Mucosa of stomach (tissue), 1 donor: ENCODE results near the gene RAB39A.

Experiments
- H3K27me3 ChIP-seq: one replicate; pipeline ENCODE4 v1.7.0; 2013; ENCODE audit warnings: mild to moderate bottlenecking, low read length; ENCODE audit not compliant: control insufficient read depth, insufficient read depth
- H3K36me3 ChIP-seq: one replicate; pipeline ENCODE4 v1.7.0; 2013; ENCODE audit warnings: low read length; ENCODE audit not compliant: control insufficient read depth, insufficient read depth
- H3K4me1 ChIP-seq: one replicate; pipeline ENCODE4 v1.7.0; 2013; ENCODE audit warnings: mild to moderate bottlenecking, low read length; ENCODE audit not compliant: control insufficient read depth, insufficient read depth
- H3K4me3 ChIP-seq: one replicate; pipeline ENCODE4 v1.7.0; 2013; ENCODE audit warnings: low read length
- H3K9ac ChIP-seq: one replicate; pipeline ENCODE4 v1.7.0; 2013; ENCODE audit warnings: mild to moderate bottlenecking, low read length, moderate library complexity
- H3K9me3 ChIP-seq: one replicate; pipeline ENCODE4 v1.7.0; 2013; ENCODE audit warnings: mild to moderate bottlenecking, low read length, moderate library complexity; ENCODE audit not compliant: control insufficient read depth
- donor health status: Pancreatic carcinoma.

Gene RAB39A

DNA sequence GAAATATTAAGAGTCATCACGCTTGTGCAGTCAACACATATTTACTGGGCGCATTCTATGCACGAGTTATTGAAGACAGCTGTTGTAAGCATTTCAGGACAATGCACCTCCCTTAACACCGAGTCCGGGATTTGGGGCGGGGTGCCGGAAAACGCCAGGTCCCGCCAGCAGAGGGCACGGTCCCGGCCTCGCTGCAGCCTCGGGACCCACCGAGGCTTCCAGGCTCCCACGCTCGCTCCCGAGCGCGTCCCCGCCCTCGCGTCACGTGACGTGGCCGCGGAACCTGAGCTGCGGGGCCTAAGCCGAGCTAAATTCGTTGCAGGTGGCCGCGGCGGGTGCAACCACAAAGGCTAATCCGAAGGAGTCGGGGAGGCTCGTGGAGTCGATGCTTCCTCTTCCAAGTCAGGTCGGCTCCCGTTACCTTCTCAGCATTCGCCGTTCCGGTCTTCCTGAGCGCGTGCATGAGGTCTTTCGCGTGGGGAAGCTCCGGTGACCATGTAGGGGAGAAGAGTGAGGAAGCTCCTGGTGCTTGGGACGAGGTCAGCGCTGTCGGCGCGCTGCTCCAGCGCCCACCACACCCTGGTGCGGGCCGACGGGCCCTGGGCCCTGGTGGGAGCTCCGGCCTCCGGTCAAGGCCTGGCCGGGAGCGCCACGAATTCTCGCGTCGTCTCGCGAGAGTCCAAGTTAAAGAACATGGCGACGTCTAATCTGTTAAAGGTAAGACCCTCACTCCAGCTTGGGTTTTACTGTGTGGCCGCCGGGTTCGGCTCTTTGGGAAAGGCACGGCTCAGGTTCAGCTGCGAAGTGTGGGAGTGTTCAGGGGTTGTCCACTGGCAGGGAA lies 80.6 kb downstream of the RAB39A start, which contains the start of gene CUL5:
TSS of gene CUL5 (plus strand) at position 243 of the 841 bp plus-strand sequence. CDS start at position 694, 451 bp downstream.
- Histone ChIP-seq H3K9ac (peak within 1 kb of the TSS; percentile 100), H3K36me3 (no peaks in the 10 kb centered on the region), H3K9me3 (no peaks in the 10 kb centered on the region), H3K4me1 (peaks cover 18% of the 10 kb centered on the region), H3K4me3 (peak within 1 kb of the TSS; percentile 100), H3K27me3 (no peaks in the 10 kb centered on the region)

DNA sequence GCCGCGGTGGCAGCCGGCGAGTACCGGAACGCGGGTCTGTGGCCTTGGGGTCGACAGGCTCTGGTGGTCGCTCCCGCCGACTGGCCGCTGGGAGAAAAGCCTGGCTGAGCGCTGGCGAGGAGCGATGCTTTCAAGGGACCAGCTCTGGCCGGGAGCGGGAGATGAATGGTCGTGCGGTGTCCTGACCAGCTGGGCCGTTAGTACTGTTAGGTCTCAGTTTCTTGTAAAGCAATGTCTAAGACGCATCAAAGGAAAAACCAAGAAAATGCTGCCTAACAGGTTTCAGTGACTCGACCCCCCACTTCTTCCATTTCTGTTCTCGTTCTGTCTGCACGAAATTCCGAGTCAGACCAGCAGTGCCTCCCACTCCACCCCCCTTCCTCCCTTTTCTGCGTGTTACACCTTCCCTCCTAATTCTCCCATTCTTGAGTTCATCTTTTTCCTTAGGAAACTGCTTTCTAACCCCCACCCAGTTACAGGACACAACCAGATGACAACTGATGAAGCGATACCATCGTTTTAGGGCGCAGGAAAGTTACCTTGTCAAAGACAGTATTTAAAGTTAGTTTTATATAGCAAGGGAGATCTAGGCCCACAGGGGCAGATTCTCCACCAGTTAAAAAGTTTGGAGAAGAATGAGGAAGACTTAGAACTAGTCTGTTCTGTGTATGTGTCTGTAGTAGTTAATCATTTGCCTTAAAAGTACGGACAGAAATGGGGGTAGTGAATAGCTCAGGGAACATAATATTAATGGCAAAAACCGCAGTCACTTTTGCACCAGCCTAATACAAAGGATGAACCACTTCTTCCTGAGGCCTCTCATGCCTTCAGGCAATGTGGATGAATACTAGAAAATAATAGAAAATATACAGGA lies 81.5 kb downstream of the RAB39A start:
- peak overlapping the region; percentile 100 for H3K4me3 ChIP-seq
- no peaks in the 10 kb centered on the region for H3K9me3 ChIP-seq
- peak overlapping the region; percentile 100 for H3K9ac ChIP-seq
- peaks cover 18% of the 10 kb centered on the region for H3K4me1 ChIP-seq
- no peaks in the 10 kb centered on the region for H3K27me3 ChIP-seq
- H3K36me3 ChIP-seq, result no peaks in the 10 kb centered on the region

DNA sequence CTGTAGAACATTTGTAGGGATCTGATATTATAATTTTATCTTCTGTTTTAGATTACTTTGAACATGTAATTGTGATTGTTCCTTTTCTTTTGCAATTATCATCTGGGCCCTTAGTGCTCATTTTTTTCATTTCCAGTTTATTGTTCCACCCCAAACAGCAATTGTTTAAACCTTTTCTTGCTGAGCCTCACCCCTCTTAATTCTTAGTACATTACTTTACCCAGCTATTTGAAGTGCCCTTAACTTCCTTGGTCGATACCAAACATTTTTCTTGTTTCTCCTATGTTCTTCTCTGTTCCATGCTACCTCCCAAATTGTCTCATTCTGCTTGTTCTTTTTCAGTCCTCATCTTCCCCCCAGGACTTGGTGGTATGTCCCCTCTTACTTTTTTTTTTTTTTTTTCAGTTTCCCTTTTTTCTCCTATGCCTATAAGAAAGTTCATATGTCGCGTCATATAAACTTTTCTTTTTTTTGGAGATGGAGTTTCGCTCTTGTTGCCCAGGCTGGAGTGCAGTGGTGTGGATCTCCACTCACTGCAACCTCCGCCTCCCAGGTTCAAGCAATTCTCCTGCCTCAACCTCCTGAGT lies 84.0 kb downstream of the RAB39A start:
- no peak overlapping the region for H3K4me3 ChIP-seq
- H3K9me3 ChIP-seq, result no peaks in the 10 kb centered on the region
- no peaks in the 10 kb centered on the region for H3K36me3 ChIP-seq
- H3K27me3 ChIP-seq, result no peaks in the 10 kb centered on the region
- H3K9ac ChIP-seq, result no peak overlapping the region
- peaks cover 18% of the 10 kb centered on the region for H3K4me1 ChIP-seq
